Endometrial microvascular endothelial cells (primary cell): ENCODE data around the gene LYZL2. TPM values are rescaled to one million over a fixed set of nuclear protein-coding genes. Genes with fewer than 3 reads are reported as not detected.
"Not testable (repeated sequence)": the region's sequence is repeated elsewhere in the genome, so short reads cannot be mapped to it uniquely, and the experiment has no call there.

ENCODE experiments used
- in situ Hi-C: cut with HindIII; loops from 2 replicates; pipeline ENCODE4 v1.10.0; 2017; ENCODE audit warnings: low sequenced_read_pairs, low pct_unique_long_range_greater_than_20kb; ENCODE audit errors: inconsistent ontology term
- total RNA-seq: library from RNA; depleted of rRNA; stranded (reverse); fragments of >200 nt; gene quantifications from one replicate; pipeline ENCODE4 v1.2.3, GENCODE V29; 2015; ENCODE audit errors: inconsistent ontology term

Gene LYZL2
- total RNA-seq, 1 donor from 2014 or later: not detected

DNA sequence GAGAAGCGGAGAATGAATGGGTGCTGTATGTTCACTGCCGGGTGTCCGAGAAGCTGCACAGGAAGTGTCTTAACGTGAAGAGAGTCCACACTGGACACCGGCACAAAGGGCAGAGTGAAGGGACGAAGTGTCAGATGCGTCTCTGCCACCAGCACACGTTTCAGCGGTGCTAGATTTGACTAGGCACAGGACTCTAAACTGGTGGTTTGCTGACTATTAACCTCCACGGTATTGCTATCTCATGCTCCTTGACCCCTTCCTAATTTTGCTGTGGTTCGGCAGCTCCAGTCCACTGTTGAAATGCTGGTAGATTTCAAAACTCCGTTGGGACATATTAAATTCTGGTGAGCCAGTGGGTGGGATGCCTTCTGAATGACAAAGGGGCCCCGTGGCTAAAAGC, 13.3 kb upstream of the LYZL2 start:
- in situ Hi-C loops: not testable (repeated sequence)

DNA sequence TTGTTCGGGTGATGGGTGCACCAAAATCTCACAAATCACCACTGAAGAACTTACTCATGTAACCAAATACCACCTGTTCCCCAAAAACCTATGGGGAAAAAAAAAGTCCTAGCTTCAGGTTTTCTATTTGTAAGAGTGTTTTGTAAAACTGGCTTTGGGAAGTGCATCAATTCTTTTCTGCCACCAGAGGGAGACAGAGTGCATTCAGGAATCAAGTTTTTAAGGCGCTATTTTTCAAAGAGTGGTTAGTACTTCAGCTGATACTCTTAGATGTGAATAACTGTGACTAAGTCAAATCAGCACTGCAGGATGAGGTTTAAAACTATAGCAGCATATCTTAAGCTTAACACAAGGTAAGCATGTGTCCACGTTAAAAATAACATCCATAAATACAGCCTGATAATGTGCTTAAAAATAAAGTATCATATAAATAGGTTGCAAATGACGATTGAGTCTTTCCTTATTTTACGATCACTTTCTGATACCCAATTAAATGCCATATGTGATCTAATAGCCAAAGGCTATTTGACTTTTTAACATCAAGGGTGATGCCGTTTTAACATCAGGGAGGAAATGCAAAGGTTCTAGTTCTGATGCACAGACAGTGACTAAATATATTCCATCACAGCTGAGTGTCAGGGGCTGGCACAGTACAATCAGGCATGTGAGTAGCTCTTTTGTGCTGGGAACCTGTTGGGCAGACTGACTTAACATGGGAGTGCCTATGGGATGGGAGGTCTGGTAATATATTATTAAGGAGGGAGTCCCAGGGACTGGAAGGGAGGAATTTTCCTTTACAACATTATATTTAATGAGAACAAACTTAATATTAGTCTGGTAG, 10.6 kb upstream of the LYZL2 start:
- in situ Hi-C loops: no loop called here

DNA sequence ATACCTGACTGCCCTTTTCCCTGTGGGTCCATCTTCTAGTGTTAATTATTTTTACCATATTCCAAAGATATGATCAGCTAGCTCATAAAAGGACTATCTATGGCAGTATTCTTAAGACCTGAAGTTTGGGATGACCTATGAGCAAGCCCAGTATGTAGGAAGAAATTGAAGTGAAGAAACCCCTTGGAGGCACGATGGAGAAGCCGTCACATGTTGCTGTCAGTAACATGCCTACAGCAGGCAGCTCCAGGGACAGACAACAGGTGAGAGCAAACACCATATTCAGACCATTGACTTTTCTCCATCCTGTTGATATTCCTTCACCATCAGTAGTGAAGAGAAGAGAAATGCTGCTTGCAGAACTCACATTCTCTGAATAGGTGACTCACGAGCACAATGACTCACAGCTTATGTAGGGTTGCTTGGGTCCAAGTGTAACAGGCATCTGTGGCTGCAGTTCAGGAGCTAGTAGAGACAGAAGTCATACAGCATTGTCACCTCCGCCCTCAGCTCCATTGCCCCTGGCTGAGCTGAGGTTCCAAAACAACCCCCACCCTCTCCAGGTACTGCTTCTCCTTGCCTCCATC, 8.4 kb upstream of the LYZL2 start:
- in situ Hi-C loops: no loop called here

GRCh38 chr10:30631188-30631587, 1.6 kb upstream of the LYZL2 start:
- in situ Hi-C loops: no loop called here

DNA sequence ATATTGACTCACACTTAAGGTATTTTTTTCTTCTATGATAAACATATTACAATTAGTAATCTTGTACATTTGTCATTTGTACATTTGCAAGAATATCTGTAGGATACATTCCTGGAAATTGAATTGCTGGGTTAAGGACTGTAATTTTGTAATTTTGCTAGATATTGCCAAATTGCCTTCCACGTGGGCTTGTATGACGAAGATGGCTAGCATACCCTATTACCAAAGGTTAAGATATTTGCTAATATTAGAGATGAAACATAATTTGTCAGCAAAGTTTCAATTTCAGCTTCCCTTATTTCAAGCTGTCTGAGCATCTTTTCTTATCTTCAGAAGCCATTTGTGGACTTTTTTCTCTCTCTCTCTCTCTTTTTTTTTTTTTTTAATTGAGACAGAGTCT, 1.0 kb upstream of the LYZL2 start:
- in situ Hi-C loops: no loop called here

DNA sequence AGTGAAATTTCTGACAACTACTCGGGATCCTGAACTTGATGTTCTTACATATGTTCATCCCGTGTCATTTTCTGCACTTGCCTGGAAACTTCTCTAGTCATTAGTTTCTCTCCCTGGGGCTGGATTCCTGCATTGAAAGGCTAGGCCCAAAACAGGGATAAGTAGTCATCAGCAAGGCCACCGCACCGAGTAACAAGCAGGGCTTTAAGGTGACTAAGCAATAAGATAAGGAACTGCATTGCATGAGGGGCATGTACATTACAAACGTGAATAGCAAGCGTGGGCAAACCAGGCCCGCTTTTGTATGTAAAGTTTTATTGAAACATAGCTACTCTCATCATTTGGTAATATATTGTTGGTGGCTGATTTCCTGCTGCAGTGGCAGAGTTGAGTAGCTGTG, 977 bp downstream of the LYZL2 start:
- in situ Hi-C loops: not testable (repeated sequence)

DNA sequence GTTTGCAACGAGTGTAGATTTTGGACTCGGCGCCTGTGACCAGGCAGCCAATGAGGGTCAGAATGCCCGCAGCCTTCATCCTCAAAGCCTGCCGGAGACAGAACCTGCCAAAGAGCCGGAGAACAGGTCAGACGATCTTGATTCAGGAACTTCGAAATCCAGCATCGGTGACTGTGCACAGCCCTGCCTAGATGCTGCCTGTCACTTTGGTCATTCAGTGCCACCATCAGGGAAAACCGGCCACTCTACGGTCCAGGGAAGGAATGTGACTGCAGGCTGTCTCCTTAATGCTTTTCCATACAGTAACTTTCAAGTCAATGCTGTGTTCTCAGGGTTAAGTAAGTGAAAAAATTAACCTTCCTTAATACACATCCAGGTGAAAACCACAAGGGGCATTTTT, 2.7 kb downstream of the LYZL2 start:
- in situ Hi-C loops: not testable (repeated sequence)

GRCh38 chr10:30626196-30626595, 3.4 kb downstream of the LYZL2 start:
- in situ Hi-C loops: not testable (repeated sequence)

- in situ Hi-C loops: no loop called here
Measured at GRCh38 chr10:30625080-30625479, 4.5 kb downstream of the LYZL2 start.

GRCh38 chr10:30619966-30620365, 9.6 kb downstream of the LYZL2 start:
- in situ Hi-C loops: no loop called here

GRCh38 chr10:30617070-30617469, 12.5 kb downstream of the LYZL2 start:
- in situ Hi-C loops: no loop called here

- in situ Hi-C loops: not testable (repeated sequence)
Measured at GRCh38 chr10:30611041-30611440, 18.5 kb downstream of the LYZL2 start.

DNA sequence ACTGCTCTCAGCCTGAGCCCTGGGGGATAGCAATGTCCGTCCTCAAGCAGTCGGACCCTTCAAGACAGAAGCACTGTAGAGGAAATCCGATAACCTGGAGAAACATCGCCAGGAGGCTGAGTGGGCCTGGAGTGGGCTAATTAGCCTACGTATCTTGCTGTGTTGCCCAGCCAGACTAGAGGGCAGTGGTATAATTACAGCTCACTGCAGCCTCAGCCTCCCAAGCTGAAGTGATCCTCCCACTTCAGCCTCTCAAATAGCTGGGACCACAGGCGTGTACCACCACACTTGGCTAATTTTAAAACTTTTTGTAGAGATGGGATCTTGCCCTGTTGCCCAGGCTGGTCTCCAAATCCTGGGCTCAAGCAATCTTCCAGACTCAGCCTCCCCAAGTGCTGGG, 21.7 kb downstream of the LYZL2 start:
- in situ Hi-C loops: no loop called here

GRCh38 chr10:30606313-30606712, 23.2 kb downstream of the LYZL2 start:
- in situ Hi-C loops: no loop called here

GRCh38 chr10:30605341-30606121, 24.0 kb downstream of the LYZL2 start:
- in situ Hi-C loops: not testable (repeated sequence)

DNA sequence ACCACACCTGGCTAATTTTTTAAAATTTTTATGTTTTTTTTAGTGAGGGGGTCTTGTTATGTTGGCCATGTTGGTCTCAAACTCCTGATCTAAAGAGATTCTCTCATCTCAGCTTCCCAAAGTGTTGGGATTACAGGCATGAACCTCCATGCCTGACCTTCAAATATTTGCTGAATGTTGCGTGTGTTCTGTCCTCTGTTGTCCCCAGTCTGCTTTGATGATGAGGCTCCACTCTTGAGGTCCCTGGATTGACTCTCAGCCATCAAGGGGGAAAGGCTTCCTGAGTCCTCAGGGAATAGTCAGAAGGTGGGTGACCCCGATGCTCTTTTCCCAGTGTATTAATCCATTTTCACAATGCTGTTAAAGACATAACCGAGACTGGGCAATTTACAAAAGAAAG, 26.0 kb downstream of the LYZL2 start:
- in situ Hi-C loops: no loop called here

- in situ Hi-C loops: no loop called here
Measured at GRCh38 chr10:30602747-30603146, 26.8 kb downstream of the LYZL2 start.

GRCh38 chr10:30600005-30600404, 29.5 kb downstream of the LYZL2 start:
- in situ Hi-C loops: no loop called here

- in situ Hi-C loops: no loop called here
Measured at GRCh38 chr10:30598105-30598776, 31.3 kb downstream of the LYZL2 start.
